Measurements from ENCODE around the gene C2CD4C. TPM values are rescaled to one million over a fixed set of nuclear protein-coding genes. Genes with fewer than 3 reads are reported as not detected.

The C2CD4C gene
- total RNA-seq, 1 donor: not detected

DNA sequence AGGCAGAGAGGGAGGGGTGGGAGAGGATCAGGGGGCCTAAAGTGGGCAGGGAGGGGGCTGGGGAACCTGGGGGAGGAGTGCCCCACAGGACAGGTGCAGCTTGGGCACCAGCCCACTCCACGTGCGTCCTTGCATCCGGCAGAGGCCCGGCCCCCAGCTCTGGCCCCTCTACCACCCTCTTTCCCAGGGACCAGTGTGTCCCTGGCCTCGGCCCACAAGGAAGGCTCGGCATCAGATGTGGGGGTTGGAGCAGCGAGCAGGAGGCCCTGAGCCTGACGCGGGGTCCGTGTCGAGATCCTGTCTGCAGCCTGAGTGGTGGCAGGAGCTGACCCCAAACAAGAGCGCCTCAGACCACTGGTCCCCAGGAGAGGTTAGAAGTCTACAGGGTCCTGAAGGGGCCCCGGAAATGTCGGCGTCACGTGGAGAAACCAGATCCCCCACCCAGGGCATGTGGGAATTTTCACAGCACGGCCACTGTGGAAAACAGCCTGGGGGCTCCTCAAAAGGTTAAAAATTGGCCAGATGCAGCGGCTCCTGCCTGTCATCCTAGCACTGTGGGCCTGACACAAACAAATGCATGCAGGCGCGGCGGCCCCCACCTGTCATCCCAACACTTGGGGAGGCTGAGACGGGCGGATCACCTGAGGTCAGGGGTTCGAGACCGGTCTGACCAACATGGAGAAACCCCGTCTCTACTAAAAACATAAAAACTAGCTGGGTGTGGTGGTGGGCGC, 30.4 kb upstream of the C2CD4C start:
- Histone ChIP-seq H4K20me1 (ENCODE audit: insufficient read depth, low read length) (no peaks in the 10 kb centered on the region), H3K27me3 (ENCODE audit: insufficient read depth, low read length) (no peaks in the 10 kb centered on the region), H3K79me2 (ENCODE audit: insufficient read depth, low read length) (no peaks in the 10 kb centered on the region), H3K36me3 (ENCODE audit: insufficient read depth, low read length) (no peaks in the 10 kb centered on the region), H3K4me1 (ENCODE audit: insufficient read depth, low read length) (no peaks in the 10 kb centered on the region), H3K4me2 (ENCODE audit: insufficient read depth, low read length) (no peak overlapping the region), H2AFZ (ENCODE audit: low read length) (no peak overlapping the region), H3K9me3 (ENCODE audit: low read depth, low read length) (no peaks in the 10 kb centered on the region), H3K4me3 (ENCODE audit: insufficient read depth, low read length) (no peak overlapping the region), H3K27ac (ENCODE audit: low read depth, low read length) (no peak overlapping the region)
- TF ChIP-seq, protein P1, sequence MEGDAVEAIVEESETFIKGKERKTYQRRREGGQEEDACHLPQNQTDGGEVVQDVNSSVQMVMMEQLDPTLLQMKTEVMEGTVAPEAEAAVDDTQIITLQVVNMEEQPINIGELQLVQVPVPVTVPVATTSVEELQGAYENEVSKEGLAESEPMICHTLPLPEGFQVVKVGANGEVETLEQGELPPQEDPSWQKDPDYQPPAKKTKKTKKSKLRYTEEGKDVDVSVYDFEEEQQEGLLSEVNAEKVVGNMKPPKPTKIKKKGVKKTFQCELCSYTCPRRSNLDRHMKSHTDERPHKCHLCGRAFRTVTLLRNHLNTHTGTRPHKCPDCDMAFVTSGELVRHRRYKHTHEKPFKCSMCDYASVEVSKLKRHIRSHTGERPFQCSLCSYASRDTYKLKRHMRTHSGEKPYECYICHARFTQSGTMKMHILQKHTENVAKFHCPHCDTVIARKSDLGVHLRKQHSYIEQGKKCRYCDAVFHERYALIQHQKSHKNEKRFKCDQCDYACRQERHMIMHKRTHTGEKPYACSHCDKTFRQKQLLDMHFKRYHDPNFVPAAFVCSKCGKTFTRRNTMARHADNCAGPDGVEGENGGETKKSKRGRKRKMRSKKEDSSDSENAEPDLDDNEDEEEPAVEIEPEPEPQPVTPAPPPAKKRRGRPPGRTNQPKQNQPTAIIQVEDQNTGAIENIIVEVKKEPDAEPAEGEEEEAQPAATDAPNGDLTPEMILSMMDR (IDR thresholded peaks at IDR 0.05; ENCODE audit: extremely low read depth, low read depth, low read length): no peak
- no peak for DNase-seq (ENCODE audit: insufficient read length, low spot score, missing footprints)

- no peak for DNase-seq (ENCODE audit: insufficient read length, low spot score, missing footprints)
- Histone ChIP-seq H4K20me1 (ENCODE audit: insufficient read depth, low read length) (no peaks in the 10 kb centered on the region), H3K79me2 (ENCODE audit: insufficient read depth, low read length) (no peaks in the 10 kb centered on the region), H3K36me3 (ENCODE audit: insufficient read depth, low read length) (no peaks in the 10 kb centered on the region), H3K9me3 (ENCODE audit: low read depth, low read length) (no peaks in the 10 kb centered on the region), H3K4me1 (ENCODE audit: insufficient read depth, low read length) (no peaks in the 10 kb centered on the region), H3K4me3 (ENCODE audit: insufficient read depth, low read length) (no peak overlapping the region), H3K4me2 (ENCODE audit: insufficient read depth, low read length) (no peak overlapping the region), H3K27ac (ENCODE audit: low read depth, low read length) (no peak overlapping the region), H2AFZ (ENCODE audit: low read length) (no peak overlapping the region), H3K27me3 (ENCODE audit: insufficient read depth, low read length) (no peaks in the 10 kb centered on the region)
- TF ChIP-seq, protein P1 (IDR thresholded peaks at IDR 0.05; ENCODE audit: extremely low read depth, low read depth, low read length): no peak
Observed at GRCh38 chr19:438416-438958, 29.5 kb upstream of the C2CD4C start.

- H3K4me2 ChIP-seq (ENCODE audit: insufficient read depth, low read length): no peak overlapping the region
- no peaks in the 10 kb centered on the region for H3K79me2 ChIP-seq (ENCODE audit: insufficient read depth, low read length)
- no peak overlapping the region for H3K4me3 ChIP-seq (ENCODE audit: insufficient read depth, low read length)
- H3K36me3 ChIP-seq (ENCODE audit: insufficient read depth, low read length): no peaks in the 10 kb centered on the region
- no peaks in the 10 kb centered on the region for H3K27me3 ChIP-seq (ENCODE audit: insufficient read depth, low read length)
- no peaks in the 10 kb centered on the region for H4K20me1 ChIP-seq (ENCODE audit: insufficient read depth, low read length)
- no peak overlapping the region for H3K27ac ChIP-seq (ENCODE audit: low read depth, low read length)
- H2AFZ ChIP-seq (ENCODE audit: low read length): no peak overlapping the region
- no peaks in the 10 kb centered on the region for H3K9me3 ChIP-seq (ENCODE audit: low read depth, low read length)
- TF ChIP-seq, protein P1 (IDR thresholded peaks at IDR 0.05; ENCODE audit: extremely low read depth, low read depth, low read length): no peak
- no peaks in the 10 kb centered on the region for H3K4me1 ChIP-seq (ENCODE audit: insufficient read depth, low read length)
- DNase-seq (ENCODE audit: insufficient read length, low spot score, missing footprints): no peak
Observed at GRCh38 chr19:437041-437440, 28.1 kb upstream of the C2CD4C start.

DNA sequence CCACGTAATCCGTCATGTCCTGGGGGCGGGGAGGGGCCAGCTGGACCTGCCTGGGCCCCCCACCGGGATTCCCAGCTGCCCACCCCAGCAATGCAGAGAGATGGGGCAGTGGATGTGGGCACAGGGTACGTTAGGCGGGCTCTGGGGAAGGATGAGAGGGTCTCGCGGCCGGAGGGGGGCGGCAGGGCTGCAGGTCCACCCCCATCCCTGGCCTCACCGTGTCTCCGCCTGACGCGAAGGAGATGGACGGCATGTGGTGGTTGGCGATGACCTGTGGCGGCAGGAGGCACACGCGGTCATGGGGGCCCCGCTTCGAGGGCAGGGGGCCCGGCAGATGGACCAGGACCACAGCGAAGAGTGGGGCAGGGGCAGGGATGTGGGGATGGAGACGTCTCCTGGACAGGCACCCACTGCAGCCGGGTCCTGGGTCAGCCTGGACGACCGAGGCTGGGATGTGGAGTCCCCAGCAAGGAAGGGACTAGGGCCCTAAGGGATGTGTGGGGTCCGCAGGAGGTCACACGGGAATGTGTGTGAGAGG, 27.5 kb upstream of the C2CD4C start:
- no peaks in the 10 kb centered on the region for H3K36me3 ChIP-seq (ENCODE audit: insufficient read depth, low read length)
- H2AFZ ChIP-seq (ENCODE audit: low read length): no peak overlapping the region
- H3K79me2 ChIP-seq (ENCODE audit: insufficient read depth, low read length): no peaks in the 10 kb centered on the region

More for the DNA sequence above, 27.5 kb upstream of the C2CD4C start:
- H3K27ac ChIP-seq (ENCODE audit: low read depth, low read length): no peak overlapping the region
- TF ChIP-seq, protein P1 (IDR thresholded peaks at IDR 0.05; ENCODE audit: extremely low read depth, low read depth, low read length): no peak
- no peak overlapping the region for H3K4me2 ChIP-seq (ENCODE audit: insufficient read depth, low read length)
- H3K4me3 ChIP-seq (ENCODE audit: insufficient read depth, low read length): no peak overlapping the region
- no peak for DNase-seq (ENCODE audit: insufficient read length, low spot score, missing footprints)
- H4K20me1 ChIP-seq (ENCODE audit: insufficient read depth, low read length): no peaks in the 10 kb centered on the region
- H3K4me1 ChIP-seq (ENCODE audit: insufficient read depth, low read length): no peaks in the 10 kb centered on the region
- no peaks in the 10 kb centered on the region for H3K27me3 ChIP-seq (ENCODE audit: insufficient read depth, low read length)
- no peaks in the 10 kb centered on the region for H3K9me3 ChIP-seq (ENCODE audit: low read depth, low read length)
